Skeletal muscle satellite cell (primary cell): Measurements from ENCODE around the gene CACNA2D2.

Source experiments
- H3K27me3 ChIP-seq: 2 replicates; pipeline ENCODE4 v1.7.0; 2013; ENCODE audit warnings: low read length; ENCODE audit not compliant: control insufficient read depth, insufficient read depth
- H3K36me3 ChIP-seq: 2 replicates; pipeline ENCODE4 v1.7.0; 2013; ENCODE audit warnings: mild to moderate bottlenecking, control low read depth, low read length; ENCODE audit not compliant: insufficient read depth
- H3K4me1 ChIP-seq: 2 replicates; pipeline ENCODE4 v1.7.0; 2013; ENCODE audit warnings: low read length; ENCODE audit not compliant: control insufficient read depth, insufficient read depth
- H3K4me2 ChIP-seq: 2 replicates; pipeline ENCODE4 v1.7.0; 2013; ENCODE audit warnings: mild to moderate bottlenecking, low read length
- H3K4me3 ChIP-seq: 2 replicates; pipeline ENCODE4 v1.7.0; 2013; ENCODE audit warnings: low read length
- H3K9ac ChIP-seq: 2 replicates; pipeline ENCODE4 v1.7.0; 2013; ENCODE audit warnings: mild to moderate bottlenecking, low read depth, low read length, moderate library complexity
- H3K9me3 ChIP-seq: replicated peaks from 2 replicates; pipeline ENCODE4 v1.7.0; 2013; ENCODE audit warnings: mild to moderate bottlenecking, control low read depth, low read length

The CACNA2D2 gene

GRCh38 chr3:50433954-50434353, 69.5 kb downstream of the CACNA2D2 start:
- Histone ChIP-seq H3K4me3 (no peak overlapping the region), H3K9ac (no peak overlapping the region), H3K36me3 (no peaks in the 10 kb centered on the region), H3K4me2 (no peak overlapping the region), H3K27me3 (peaks cover 31% of the 10 kb centered on the region), H3K9me3 (no peaks in the 10 kb centered on the region), H3K4me1 (no peaks in the 10 kb centered on the region)

DNA sequence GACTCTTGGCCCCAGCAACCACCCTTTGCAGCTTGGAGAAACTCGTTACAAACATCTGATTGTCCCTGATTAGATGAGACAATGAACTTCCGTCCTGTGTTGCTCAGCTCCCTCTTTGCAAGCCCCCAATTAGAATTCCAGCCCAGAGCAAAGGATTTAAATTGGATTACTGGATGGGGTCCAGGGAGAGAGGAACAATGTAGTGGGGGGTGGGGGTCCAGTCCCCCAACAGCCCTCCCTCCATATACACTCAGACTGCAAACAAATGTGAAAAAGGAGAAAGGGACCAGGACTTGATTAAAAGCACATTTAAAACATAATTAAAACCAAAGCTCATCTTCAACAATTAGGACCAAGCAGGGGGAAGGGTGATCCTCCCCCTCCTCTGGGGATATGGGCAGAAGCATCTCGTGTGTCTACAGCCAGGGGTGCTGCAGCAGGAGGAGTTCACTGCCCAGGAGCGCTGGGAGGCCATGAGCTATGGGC, 72.4 kb downstream of the CACNA2D2 start:
- Histone ChIP-seq H3K36me3 (no peaks in the 10 kb centered on the region), H3K9me3 (no peaks in the 10 kb centered on the region), H3K9ac (no peak overlapping the region), H3K4me1 (no peaks in the 10 kb centered on the region), H3K4me2 (no peak overlapping the region), H3K4me3 (no peak overlapping the region), H3K27me3 (peaks cover 24% of the 10 kb centered on the region)

DNA sequence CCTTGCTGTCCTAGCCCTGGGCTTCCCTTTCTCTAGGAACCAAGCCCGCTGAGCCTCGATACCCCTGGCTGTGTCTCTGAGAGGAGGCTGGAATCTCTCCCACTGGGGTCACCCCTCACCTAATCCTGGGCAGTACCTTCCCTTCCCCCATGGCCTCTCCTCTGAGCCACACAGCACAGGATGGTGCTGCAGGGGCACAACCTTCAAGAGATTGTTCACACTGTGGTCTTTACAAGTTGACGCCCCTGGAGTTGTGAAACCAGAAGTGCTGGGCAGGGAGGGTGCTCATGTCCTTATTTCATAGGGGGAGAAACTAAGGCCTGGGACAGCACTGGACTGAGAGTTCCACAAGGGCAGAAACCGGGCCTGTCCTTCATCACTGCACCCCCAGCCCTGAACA, 73.2 kb downstream of the CACNA2D2 start:
- H3K4me2 ChIP-seq: no peak overlapping the region
- no peak overlapping the region for H3K9ac ChIP-seq
- H3K4me1 ChIP-seq: no peaks in the 10 kb centered on the region
- H3K4me3 ChIP-seq: no peak overlapping the region
- peaks cover 32% of the 10 kb centered on the region for H3K27me3 ChIP-seq
- no peaks in the 10 kb centered on the region for H3K9me3 ChIP-seq
- H3K36me3 ChIP-seq: no peaks in the 10 kb centered on the region

DNA sequence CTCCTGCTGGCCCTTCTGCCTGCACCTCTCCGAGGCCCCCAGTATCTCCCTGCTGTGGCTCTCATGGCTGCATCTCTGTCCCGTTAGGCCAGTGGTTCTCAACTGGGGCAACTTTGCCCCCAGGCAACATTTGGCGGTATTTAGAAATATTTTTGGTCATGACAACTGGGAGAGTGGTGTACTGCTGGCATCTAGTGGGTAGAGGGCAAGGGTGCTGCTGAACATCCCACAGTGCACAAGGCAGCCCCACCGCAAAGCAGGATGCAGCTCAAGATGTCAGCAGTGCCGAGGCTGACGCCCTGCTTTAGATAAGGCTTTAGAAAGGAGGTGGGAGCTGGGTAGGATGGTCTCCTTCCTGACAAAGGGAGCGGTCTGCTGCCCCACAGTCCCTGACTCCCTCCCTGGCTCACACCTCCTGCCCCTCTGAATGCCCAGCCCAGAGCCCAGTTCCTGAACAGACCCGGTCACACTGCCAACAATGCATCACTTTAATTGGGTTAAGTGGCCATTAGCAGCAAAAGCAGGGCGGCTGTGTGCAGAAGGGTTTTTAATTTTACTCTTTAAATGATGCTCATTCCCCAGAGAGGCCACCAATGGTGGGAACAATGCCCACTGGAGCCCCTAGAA, 75.3 kb downstream of the CACNA2D2 start:
- peaks cover 48% of the 10 kb centered on the region for H3K27me3 ChIP-seq
- H3K9me3 ChIP-seq: no peaks in the 10 kb centered on the region
- H3K4me2 ChIP-seq: no peak overlapping the region
- no peaks in the 10 kb centered on the region for H3K4me1 ChIP-seq
- H3K36me3 ChIP-seq: no peaks in the 10 kb centered on the region
- H3K9ac ChIP-seq: no peak overlapping the region
- H3K4me3 ChIP-seq: no peak overlapping the region

- Histone ChIP-seq H3K27me3 (peaks cover 57% of the 10 kb centered on the region), H3K4me1 (no peaks in the 10 kb centered on the region)
These were observed 76.2 kb downstream of the CACNA2D2 start for GRCh38 chr3:50427217-50427616.

GRCh38 chr3:50425911-50426310, 77.5 kb downstream of the CACNA2D2 start:
- no peak overlapping the region for H3K4me2 ChIP-seq
- no peak overlapping the region for H3K4me3 ChIP-seq
- H3K4me1 ChIP-seq: no peaks in the 10 kb centered on the region
- H3K36me3 ChIP-seq: no peaks in the 10 kb centered on the region
- no peak overlapping the region for H3K9ac ChIP-seq
- peaks cover 54% of the 10 kb centered on the region for H3K27me3 ChIP-seq
- H3K9me3 ChIP-seq: no peaks in the 10 kb centered on the region

More at GRCh38 chr3:50427217-50427616, 76.2 kb downstream of the CACNA2D2 start:
- H3K4me3 ChIP-seq: no peak overlapping the region
- H3K9ac ChIP-seq: no peak overlapping the region
- no peak overlapping the region for H3K4me2 ChIP-seq
- no peaks in the 10 kb centered on the region for H3K36me3 ChIP-seq
- H3K9me3 ChIP-seq: no peaks in the 10 kb centered on the region

DNA sequence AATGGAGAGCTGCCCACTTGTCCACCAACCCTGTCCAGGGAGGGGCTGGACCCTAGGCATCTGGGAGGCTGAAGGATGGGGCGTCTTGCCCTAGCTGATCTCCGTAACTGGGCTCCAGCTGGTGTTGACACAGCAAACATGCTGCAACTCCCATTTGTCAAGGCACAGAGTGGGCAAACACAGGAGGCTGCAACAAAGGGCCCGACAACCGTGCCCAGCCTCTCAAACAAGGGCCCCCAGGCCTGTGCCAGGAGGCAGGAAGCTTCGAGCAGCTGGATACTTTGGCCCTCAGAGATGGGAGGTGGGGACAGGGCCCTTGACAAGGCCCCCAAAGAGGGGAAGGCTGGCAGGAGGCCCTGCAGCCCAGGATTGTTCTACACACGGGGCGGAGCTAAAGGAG, 79.9 kb downstream of the CACNA2D2 start:
- H3K27me3 ChIP-seq: peaks cover 53% of the 10 kb centered on the region
- H3K9ac ChIP-seq: no peak overlapping the region

GRCh38 chr3:50422153-50422552, 81.3 kb downstream of the CACNA2D2 start:
- no peaks in the 10 kb centered on the region for H3K9me3 ChIP-seq
- no peak overlapping the region for H3K4me3 ChIP-seq
- no peaks in the 10 kb centered on the region for H3K36me3 ChIP-seq
- H3K9ac ChIP-seq: no peak overlapping the region
- no peaks in the 10 kb centered on the region for H3K4me1 ChIP-seq
- H3K27me3 ChIP-seq: peaks cover 50% of the 10 kb centered on the region
- H3K4me2 ChIP-seq: no peak overlapping the region

More for the DNA sequence above, 79.9 kb downstream of the CACNA2D2 start:
- Histone ChIP-seq H3K36me3 (no peaks in the 10 kb centered on the region), H3K4me1 (no peaks in the 10 kb centered on the region), H3K4me2 (no peak overlapping the region), H3K4me3 (no peak overlapping the region), H3K9me3 (no peaks in the 10 kb centered on the region)

DNA sequence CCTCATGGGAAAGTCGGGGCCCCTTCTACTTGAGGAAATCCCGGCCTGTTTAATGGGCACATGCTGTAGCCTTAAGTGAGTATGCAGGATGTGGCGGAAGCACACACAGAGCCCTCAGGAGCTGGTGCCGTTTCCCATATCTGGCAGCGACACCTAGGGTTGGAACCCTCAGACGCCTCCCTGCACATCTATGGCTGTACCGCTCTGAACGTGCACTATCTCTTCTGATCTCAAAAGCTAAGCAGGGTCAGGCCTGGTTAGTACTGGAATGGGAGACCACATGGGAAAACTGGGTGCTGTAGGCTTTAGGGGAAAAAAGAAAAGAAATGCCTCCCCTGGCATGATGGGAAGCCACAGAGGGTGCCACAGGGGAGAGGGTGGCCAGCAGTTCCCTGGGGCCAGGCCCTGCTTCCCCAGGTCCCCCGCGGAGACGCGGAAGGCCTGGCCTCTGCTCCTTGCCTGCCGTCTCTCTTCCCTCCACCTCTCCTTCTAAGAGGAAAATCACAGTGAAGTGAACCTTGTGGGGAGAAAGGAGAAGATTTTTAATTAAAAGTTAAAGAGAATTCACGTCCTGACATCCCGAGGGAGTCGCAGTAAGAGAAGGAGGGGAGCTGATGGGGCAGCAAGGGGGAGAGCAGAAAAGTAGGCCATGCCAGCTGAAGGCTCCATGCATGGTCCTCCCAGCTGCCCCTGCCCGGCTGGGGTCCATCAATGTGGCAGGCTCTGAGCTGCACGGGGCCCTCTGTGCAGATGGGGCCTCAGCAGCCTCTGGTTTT, 83.7 kb downstream of the CACNA2D2 start:
- no peak overlapping the region for H3K9ac ChIP-seq
- no peaks in the 10 kb centered on the region for H3K36me3 ChIP-seq
- H3K4me3 ChIP-seq: no peak overlapping the region
- H3K4me2 ChIP-seq: no peak overlapping the region
- no peaks in the 10 kb centered on the region for H3K9me3 ChIP-seq
- H3K27me3 ChIP-seq: peaks cover 43% of the 10 kb centered on the region
- no peaks in the 10 kb centered on the region for H3K4me1 ChIP-seq

DNA sequence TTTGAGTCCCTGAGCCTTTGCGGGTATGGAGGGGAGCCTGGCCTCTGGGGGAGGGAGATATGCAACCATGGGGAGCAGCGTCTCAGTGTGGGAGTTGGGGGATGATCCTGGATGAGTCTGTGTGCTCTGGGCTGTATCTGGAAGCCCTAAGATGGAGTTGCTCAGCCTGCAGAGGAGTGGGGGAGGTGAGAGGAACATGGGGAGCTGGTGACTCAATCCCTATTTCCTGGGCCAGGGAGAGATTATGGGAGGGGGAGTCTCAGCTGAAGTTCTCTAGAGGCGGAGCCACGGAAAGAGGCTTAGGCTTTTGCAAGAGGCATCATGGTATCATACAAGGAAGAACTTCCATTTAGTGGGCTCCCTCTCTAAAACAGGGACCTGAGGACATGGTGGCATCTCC, 84.6 kb downstream of the CACNA2D2 start:
- no peaks in the 10 kb centered on the region for H3K4me1 ChIP-seq
- H3K4me2 ChIP-seq: no peak overlapping the region
- peaks cover 39% of the 10 kb centered on the region for H3K27me3 ChIP-seq
- H3K9me3 ChIP-seq: no peaks in the 10 kb centered on the region
- H3K4me3 ChIP-seq: no peak overlapping the region
- H3K36me3 ChIP-seq: no peaks in the 10 kb centered on the region
- H3K9ac ChIP-seq: no peak overlapping the region

GRCh38 chr3:50417637-50418033, 85.8 kb downstream of the CACNA2D2 start:
- H3K36me3 ChIP-seq: no peaks in the 10 kb centered on the region
- H3K4me2 ChIP-seq: no peak overlapping the region
- H3K9ac ChIP-seq: no peak overlapping the region
- no peaks in the 10 kb centered on the region for H3K4me1 ChIP-seq
- no peak overlapping the region for H3K4me3 ChIP-seq
- H3K9me3 ChIP-seq: no peaks in the 10 kb centered on the region
- H3K27me3 ChIP-seq: peaks cover 27% of the 10 kb centered on the region
